HUES6 (cell line): Measurements from ENCODE around the gene FOXP1.

Experiments
- H3K27ac ChIP-seq: 2 replicates; pipeline ENCODE4 v1.7.0; 2013; ENCODE audit warnings: low read depth, mild to moderate bottlenecking, low read length, inconsistent platforms
- H3K27me3 ChIP-seq: 2 replicates; pipeline ENCODE4 v1.6.1; 2013; ENCODE audit warnings: low read length; ENCODE audit not compliant: control insufficient read depth, insufficient read depth
- H3K36me3 ChIP-seq: 2 replicates; pipeline ENCODE4 v1.6.1; 2013; ENCODE audit warnings: low read length; ENCODE audit not compliant: control insufficient read depth, insufficient read depth
- H3K4me1 ChIP-seq: 2 replicates; pipeline ENCODE4 v1.6.1; 2013; ENCODE audit warnings: low read length; ENCODE audit not compliant: control insufficient read depth, insufficient read depth
- H3K4me3 ChIP-seq: 2 replicates; pipeline ENCODE4 v1.5.1; 2013; ENCODE audit warnings: low read depth, low read length
- H3K9ac ChIP-seq: one replicate; pipeline ENCODE4 v1.6.1; 2013; ENCODE audit warnings: mild to moderate bottlenecking, low read length
- H3K9me3 ChIP-seq: 2 replicates; pipeline ENCODE4 v1.6.1; 2013; ENCODE audit warnings: low read depth, low read length; ENCODE audit not compliant: control insufficient read depth, insufficient read depth

The FOXP1 gene

DNA sequence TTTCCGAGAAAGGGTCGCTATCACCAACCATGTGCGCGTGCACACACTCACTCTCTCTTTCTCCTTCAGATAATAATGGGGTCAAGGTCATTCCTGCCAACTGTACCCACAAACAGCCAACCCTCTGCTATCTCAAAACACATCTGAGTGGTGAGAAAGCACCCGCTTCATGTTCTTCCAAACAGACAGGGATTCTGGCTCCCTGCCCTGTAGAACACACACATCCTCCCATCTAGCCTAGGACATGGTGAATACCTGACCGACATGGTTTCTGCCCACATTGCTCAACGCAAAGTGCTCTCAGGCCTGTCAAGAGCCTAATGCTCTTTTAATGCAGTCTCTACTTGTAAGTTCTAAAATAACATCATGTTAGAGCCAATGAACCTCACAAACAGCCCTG is 302.2 kb downstream of the FOXP1 start:
- Histone ChIP-seq H3K4me3 (no peak overlapping the region), H3K9me3 (no peaks in the 10 kb centered on the region), H3K27ac (no peak overlapping the region), H3K9ac (no peak overlapping the region), H3K36me3 (no peaks in the 10 kb centered on the region), H3K4me1 (peaks cover 9% of the 10 kb centered on the region), H3K27me3 (no peaks in the 10 kb centered on the region)

DNA sequence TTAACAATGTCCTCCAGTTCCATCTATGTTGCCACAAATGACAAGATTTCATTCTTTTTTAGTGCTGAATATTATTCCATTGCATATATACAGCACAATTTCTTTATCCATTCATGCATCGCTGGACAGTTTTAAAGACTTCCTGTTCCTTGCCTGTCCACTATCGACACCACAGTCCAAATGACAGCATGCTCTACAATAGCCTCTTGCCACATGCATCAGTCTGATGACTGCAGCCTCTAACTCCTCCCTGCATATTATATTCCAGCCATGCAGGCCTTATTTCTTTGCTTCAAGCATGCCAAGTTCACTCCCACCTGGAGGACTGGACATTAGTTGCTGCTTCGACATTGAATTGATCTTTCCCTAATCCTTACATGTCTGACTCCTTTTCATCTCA is 306.2 kb downstream of the FOXP1 start:
- H3K36me3 ChIP-seq: no peaks in the 10 kb centered on the region
- H3K9me3 ChIP-seq: no peaks in the 10 kb centered on the region
- H3K27ac ChIP-seq: no peak overlapping the region
- H3K4me3 ChIP-seq: no peak overlapping the region
- H3K27me3 ChIP-seq: no peaks in the 10 kb centered on the region
- no peaks in the 10 kb centered on the region for H3K4me1 ChIP-seq
- no peak overlapping the region for H3K9ac ChIP-seq

DNA sequence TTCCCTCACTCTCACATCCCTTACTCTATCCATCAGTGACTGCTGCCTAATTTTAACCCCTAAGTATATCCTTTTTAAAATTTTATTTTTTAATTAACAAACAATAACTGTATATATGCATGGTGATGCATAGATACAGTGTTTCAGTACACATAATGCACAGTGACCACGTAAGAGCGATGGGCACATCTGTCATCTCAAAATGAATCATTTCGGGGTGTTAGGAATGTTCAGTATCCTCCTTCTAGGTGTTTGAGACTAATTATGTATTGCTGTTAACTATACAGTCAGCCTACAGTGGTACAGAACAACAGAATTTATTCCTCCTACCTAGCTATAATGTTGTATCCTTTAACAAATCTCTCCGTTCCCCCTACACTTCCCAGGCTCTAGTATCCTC is 307.0 kb downstream of the FOXP1 start:
- no peaks in the 10 kb centered on the region for H3K36me3 ChIP-seq
- no peak overlapping the region for H3K9ac ChIP-seq
- H3K27ac ChIP-seq: no peak overlapping the region
- H3K27me3 ChIP-seq: no peaks in the 10 kb centered on the region
- no peak overlapping the region for H3K4me3 ChIP-seq
- no peaks in the 10 kb centered on the region for H3K4me1 ChIP-seq
- H3K9me3 ChIP-seq: no peaks in the 10 kb centered on the region

DNA sequence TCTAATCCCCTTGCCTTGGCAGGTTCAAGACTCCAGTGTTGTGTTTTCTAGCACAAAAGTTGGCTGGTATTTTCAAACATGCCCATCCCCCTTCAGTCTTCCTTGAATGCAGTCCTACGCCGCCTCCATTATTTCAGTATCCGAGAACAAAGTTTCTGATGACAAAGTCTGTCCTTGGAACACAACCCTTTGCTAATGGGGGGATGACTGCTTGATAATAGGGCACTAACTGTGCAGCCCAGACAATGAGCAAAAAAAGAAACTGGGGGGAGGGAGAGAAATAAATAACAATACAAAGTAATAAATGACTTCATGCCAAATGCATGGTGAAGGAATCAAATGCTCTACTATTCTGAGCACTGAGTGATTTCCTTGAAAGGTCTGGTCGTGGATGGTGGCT is 310.1 kb downstream of the FOXP1 start:
- no peak overlapping the region for H3K27ac ChIP-seq
- H3K9me3 ChIP-seq: no peaks in the 10 kb centered on the region

GRCh38 chr3:71271596-71271995 is 311.9 kb downstream of the FOXP1 start:
- Histone ChIP-seq H3K27ac (no peak overlapping the region), H3K27me3 (no peaks in the 10 kb centered on the region), H3K9me3 (no peaks in the 10 kb centered on the region), H3K36me3 (no peaks in the 10 kb centered on the region), H3K4me1 (no peaks in the 10 kb centered on the region), H3K9ac (no peak overlapping the region), H3K4me3 (no peak overlapping the region)

More for the DNA sequence above, 310.1 kb downstream of the FOXP1 start:
- no peak overlapping the region for H3K9ac ChIP-seq
- H3K27me3 ChIP-seq: no peaks in the 10 kb centered on the region
- H3K4me1 ChIP-seq: no peaks in the 10 kb centered on the region
- no peaks in the 10 kb centered on the region for H3K36me3 ChIP-seq
- H3K4me3 ChIP-seq: no peak overlapping the region

- no peak overlapping the region for H3K27ac ChIP-seq
- H3K4me3 ChIP-seq: no peak overlapping the region
- no peaks in the 10 kb centered on the region for H3K27me3 ChIP-seq
- H3K9me3 ChIP-seq: no peaks in the 10 kb centered on the region
- no peaks in the 10 kb centered on the region for H3K36me3 ChIP-seq
- no peak overlapping the region for H3K9ac ChIP-seq
- H3K4me1 ChIP-seq: no peaks in the 10 kb centered on the region
Observed at GRCh38 chr3:71269906-71270305, 313.6 kb downstream of the FOXP1 start.

- Histone ChIP-seq H3K27me3 (no peaks in the 10 kb centered on the region), H3K4me1 (no peaks in the 10 kb centered on the region), H3K27ac (no peak overlapping the region), H3K9ac (no peak overlapping the region), H3K36me3 (no peaks in the 10 kb centered on the region), H3K4me3 (no peak overlapping the region), H3K9me3 (no peaks in the 10 kb centered on the region)
Observed at GRCh38 chr3:71268462-71268999, 315.0 kb downstream of the FOXP1 start.

DNA sequence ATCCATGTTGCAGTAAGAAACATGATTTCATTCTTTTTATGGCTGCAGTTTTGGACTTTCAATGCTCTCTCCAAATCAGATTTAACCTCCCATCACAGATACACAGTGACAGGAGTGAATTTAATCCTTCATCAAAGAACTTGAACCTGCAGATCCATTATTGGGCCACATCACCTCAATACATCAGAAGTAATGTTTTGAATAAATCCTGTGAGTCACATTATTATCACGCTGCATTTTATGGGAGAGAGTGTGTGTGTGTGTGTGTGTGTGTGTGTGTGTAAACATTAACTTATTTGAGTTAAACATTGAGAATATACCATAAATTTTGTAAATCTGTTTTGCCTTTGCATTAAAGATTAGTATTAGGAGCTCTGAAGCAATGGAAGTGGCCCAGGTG is 316.7 kb downstream of the FOXP1 start:
- H3K36me3 ChIP-seq: no peaks in the 10 kb centered on the region
- no peaks in the 10 kb centered on the region; the same call in 1 of the 2 replicates for H3K4me1 ChIP-seq
- H3K27ac ChIP-seq: no peak overlapping the region
- H3K27me3 ChIP-seq: no peaks in the 10 kb centered on the region
- no peak overlapping the region for H3K9ac ChIP-seq
- no peaks in the 10 kb centered on the region for H3K9me3 ChIP-seq
- H3K4me3 ChIP-seq: no peak overlapping the region

DNA sequence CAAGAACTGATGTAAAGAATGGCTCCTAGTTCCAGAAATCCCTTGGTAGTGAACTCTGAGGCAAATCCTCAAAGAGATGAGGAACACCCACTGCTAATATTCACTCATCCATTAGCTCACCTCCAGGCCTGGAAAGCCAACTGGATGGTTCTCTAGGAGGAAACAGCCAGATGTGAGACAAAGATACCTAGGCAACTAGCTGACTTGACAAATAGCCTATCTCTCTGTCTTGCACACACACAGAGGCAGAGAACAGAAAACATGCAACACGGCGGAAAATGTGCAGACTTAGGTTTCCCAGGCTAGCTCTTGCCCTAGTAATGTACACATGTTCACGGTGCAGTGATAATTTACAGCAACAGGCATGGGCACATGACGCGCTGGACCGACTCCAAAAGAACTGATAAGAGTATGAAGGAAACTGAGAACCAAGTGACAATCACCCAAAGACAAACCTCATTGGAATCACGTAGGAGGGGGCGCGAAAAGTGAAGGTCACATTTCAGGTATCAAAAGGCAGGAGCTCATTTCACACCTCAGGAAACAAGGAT is 318.1 kb downstream of the FOXP1 start:
- Histone ChIP-seq H3K27me3 (no peaks in the 10 kb centered on the region), H3K36me3 (no peaks in the 10 kb centered on the region), H3K4me3 (no peak overlapping the region), H3K9ac (no peak overlapping the region), H3K4me1 (no peaks in the 10 kb centered on the region; the same call in 1 of the 2 replicates), H3K9me3 (no peaks in the 10 kb centered on the region), H3K27ac (no peak overlapping the region)

DNA sequence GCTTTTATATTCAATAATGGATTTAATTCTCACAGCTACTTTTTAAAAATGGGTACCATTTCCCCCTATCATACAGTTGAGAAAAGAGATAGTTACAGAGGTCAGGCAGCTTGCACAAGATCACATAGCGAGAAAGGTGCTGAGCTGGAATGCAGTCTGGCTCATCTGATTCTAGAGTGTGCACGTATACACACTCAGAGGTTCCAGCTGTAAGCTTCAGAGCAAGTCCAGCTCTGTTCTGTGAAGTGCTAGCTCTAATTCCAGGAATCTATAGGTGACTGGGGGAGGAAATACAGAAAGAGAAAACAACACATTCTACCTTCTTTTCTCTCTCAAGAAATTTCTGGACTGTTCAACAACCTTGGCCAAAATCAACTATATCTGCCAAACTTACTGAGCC is 318.7 kb downstream of the FOXP1 start:
- Histone ChIP-seq H3K4me1 (no peaks in the 10 kb centered on the region; the same call in 1 of the 2 replicates), H3K9ac (no peak overlapping the region), H3K9me3 (no peaks in the 10 kb centered on the region), H3K36me3 (no peaks in the 10 kb centered on the region), H3K4me3 (no peak overlapping the region), H3K27me3 (no peaks in the 10 kb centered on the region), H3K27ac (no peak overlapping the region)

- Histone ChIP-seq H3K4me1 (peaks cover 14% of the 10 kb centered on the region), H3K9me3 (no peaks in the 10 kb centered on the region), H3K27me3 (no peaks in the 10 kb centered on the region), H3K36me3 (no peaks in the 10 kb centered on the region), H3K9ac (no peak overlapping the region), H3K27ac (no peak overlapping the region), H3K4me3 (no peak overlapping the region)
Observed at GRCh38 chr3:71262364-71263265, 320.9 kb downstream of the FOXP1 start.
